Stimulated activated CD8-positive, alpha-beta memory T cell treated with anti-CD3 and anti-CD28 coated beads, Interleukin-2, amount 100 ng/mL, for 1 hour (primary cell): ENCODE results near the gene VPREB1.
"Not testable (repeated sequence)": the region's sequence is repeated elsewhere in the genome, so short reads cannot be mapped to it uniquely, and the experiment has no call there.

Experiments used
- DNase-seq, 2 donors: peaks; one replicate each; pipeline ENCODE4 v3.0.0-alpha.2; 2020; ENCODE audit warnings: low read depth in 2 of 2

Gene VPREB1

DNA sequence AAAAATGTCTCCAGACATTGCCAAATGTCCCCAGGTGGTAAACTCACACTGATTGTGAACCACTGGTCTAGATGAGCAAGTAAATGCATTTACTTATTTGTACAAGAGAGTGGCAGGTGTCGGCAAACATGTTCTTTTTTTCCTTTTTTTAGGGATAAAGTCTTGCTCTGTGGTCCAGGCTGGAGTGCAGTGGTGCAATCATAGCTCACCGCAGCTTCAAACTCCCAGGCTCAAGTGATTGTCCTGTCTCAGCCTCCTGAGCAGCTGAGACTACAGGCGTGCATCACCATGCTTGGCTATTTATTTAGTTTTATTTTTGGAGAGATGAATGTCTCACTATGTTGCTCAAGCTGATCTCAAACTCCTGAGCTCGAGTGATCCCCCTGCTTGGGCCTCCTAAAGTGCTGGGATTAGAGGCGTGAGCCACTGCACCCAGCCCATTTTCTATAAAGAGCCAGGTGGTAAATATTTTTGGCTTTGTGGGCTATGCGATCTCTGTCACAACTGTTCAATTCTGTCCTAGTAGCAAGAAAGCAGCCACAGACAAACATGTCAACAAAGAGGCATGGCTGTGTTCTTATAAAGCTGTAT is 1.4 kb downstream of the VPREB1 start:
- DNase-seq, result no peak

DNA sequence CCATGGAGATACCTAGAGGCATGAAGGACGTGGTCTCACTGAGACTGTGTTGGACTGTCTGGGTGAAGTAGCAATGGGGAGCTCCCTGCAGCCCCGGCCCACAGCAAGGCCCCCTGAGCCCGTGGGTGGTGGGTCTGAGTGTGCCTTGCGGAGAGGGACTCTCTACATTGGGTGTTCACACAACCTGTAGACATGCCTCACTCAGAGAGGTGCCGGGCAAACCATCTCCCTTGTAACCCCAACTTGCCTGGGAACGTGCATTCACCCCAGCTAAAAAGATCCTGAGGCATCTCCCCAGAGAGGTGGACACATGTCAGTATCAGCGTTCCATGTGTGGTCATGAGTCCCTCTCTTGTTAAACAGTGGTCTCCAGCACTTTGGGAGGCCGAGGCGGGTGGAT is 2.1 kb downstream of the VPREB1 start:
- no peak for DNase-seq

DNA sequence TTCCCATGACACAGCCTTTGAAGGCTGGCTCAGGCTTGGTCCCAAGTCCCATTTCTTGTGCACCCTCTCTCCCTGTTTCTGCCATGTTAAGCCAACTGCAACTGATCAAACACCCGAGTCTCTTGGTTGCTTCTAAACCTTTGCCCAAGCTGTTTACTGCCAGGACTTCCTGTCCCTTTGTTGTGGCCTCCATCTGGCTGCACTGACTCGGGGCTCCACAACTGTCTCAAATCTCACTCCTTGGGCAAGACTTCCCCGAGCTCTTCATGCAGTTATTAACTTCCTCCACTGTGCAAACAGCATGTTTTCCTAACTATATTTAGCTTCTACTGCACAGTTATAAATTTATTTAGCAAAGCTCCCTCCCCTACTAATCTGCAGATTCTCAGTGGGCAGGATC is 4.3 kb downstream of the VPREB1 start:
- no peak for DNase-seq

DNA sequence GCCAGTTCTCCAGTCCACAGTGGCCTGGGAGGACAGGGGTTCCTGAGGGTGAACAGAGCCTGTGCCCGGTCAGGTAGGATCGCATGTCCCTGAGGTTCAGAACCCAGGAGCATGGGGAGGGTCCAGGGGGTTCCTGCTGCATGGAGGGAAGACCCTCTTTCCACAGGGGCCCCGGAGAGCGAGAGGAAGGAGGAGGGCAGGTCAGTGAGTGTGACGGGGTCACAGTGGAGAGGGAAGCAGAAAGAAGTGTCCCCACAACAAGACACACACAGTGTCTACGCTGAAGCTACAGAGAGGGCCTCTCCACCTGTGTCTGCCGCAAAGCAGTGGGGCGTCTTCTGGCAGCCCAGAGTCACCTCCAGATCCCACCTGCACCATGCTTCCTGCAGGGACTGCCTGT is 6.1 kb downstream of the VPREB1 start:
- DNase-seq, result not testable (repeated sequence)

DNA sequence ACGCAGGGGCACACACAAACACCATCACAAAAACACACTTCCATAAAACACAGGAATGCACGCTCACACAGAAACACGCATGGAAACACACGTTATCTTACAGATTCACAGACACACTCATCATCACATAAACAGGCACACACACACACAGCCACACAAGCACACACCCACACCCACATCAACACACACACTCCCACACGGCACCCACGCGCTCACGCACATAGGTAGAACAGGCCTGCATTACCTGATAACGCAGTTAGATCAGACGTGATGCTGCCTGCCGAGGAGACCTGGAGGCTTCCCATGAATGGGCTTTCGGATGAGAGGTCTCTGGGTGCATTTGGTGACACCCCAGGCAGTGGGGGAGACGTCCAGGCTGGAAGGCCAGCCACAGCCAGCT is 11.5 kb downstream of the VPREB1 start:
- DNase-seq, result not testable (repeated sequence)

DNA sequence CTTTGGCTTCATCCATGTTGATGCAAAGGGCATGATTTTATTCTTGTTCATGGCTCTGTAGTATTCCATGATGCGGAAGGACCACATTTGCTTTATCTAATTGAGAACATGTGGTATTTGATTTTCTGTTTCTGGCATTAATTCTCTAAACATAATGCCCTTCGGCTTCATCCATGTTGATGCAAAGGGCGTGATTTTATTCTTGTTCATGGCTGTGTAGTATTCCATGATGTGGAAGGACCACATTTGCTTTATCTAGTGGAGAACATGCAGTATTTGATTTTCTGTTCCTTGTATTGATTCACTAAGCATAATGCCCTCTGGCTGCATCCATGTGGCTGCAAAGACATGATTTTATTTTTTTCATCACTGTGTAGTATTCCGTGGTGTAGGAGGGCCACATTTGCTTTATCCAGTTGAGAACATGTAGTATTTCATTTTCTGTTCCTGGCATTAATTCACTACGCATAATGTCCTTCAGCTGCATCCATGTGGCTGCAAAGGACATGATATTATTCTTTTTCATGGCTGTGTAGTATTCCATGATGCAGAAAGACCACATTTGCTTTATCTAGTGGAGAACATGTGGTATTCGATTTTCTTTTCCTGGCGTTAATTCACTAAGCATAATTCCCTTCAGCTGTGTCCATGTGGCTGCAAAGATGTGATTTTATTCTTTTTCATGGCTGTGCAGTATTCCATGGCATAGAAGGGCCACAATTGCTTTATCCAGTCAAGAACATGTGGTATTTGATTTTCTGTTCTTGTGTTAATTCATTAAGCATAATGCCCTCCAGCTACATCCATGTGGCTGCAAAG is 14.2 kb downstream of the VPREB1 start:
- not testable (repeated sequence) for DNase-seq

DNA sequence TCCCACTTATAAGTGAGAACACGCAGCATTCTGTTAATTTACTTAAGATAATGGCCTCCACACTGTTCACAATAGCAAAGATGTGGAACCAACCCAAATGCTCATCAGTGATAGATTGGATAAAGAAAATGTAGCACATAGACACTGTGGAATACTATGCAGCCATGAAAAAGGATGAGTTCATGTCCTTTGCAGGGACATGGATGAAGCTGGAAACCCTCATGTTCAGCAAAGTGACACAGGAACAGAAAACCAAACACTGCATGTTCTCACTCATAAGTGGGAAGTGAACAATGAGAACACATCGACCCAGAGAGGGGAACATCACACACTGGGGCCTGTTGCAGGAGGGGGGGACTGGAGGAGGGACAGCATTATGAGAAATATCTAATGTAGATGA is 15.6 kb downstream of the VPREB1 start:
- not testable (repeated sequence) for DNase-seq

DNA sequence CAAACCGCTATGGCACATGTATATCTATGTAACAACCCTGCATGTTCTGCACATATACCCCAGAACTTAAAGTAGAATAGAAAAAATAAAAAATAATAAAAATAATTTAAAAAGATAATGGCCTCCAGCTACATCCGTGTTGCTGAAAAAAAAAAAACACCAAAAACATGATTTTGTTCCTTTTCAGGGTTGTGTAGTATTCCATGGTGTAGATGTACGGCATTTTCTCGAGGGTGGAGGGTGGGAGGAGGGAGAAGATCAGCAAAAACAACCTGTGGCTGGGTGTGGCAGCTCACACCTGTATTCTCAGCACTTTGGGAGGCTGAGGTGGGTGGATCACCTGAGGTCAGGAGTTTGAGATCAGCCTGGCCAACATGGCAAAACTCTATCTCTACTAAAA is 16.0 kb downstream of the VPREB1 start:
- not testable (repeated sequence) for DNase-seq

DNA sequence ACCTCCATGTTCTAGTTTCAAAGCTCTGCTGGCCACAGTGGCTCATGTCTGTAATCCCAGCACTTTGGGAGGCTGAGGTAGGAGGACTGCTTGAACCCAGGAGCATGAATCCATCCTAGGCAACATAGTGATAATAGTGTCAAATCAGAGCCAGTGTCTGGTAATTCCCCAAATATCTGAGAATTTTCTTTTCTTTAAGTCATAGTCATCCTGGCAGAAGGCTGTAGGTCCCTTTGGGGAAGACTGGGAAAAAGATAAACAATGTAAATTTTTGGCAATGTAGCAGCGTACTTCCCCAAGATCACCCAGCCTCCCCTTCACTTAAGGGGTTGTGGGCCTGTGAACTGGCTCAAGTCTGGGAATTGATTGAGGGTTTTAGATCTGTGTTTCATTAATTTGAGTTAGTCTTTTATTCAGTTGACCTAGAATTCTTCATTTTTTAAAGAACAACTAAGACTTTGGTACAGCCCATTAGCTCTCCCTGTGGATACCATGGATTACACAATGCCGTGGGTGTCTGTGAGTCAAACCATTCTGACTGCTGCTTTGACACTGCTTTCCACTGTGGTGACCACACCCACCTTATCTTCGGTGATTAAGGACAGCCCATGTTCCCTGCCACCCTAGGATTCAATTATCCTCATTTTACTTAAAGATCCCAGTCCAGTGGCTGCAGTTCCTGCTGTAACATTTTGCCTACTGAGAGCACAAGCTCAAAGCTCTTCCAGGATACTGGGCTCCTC is 17.9 kb downstream of the VPREB1 start:
- not testable (repeated sequence) for DNase-seq

DNA sequence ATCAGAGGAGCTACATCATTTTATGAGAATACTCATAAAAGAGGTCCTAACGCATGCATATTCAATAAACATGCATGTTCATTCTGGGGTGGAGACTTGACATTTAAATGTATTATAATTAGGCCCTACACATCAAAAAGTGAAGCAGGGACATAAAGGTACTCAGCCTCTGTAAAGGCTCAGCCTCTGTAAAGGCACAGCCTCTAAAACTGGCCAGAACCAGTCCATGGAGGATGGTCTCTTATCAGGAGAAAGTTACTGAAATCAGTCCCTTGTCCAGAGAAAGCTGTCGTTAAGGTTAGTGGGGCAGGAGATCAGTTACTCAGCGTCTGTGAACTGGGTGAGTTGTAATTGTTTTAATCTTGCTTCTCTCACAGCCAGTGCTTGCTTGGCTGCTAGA is 19.2 kb downstream of the VPREB1 start:
- not testable (repeated sequence) for DNase-seq

DNA sequence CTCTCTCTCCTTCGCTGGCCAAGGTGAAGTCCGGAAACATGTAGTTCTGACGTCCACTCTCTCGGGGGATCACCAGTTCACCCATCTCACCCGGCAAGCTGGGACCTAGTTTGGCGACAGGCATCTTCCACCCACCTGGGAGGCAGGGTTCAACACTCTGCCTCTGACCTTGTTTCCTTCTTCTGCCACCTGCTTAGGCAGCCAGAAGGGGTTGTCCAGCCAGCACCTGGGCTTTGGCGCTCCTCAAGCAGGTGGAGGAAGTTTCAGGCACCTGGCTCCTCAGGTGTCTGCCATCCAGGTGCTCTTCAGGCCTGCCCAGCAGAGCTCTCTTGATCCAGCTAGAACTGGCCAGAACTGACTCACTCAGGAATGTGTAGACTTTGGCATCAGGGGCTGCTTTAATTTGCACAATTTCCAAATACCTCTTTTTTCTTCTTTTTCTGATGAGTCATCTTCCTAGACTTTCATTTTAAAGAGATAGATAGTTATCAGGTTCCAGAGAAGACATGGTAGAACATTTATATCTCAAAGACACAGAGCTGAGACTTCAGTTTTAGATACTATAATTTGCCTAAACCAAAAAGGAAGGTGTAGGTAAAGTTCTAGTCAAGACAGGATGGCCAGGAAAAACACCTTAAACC is 25.6 kb downstream of the VPREB1 start:
- DNase-seq, result not testable (repeated sequence)

DNA sequence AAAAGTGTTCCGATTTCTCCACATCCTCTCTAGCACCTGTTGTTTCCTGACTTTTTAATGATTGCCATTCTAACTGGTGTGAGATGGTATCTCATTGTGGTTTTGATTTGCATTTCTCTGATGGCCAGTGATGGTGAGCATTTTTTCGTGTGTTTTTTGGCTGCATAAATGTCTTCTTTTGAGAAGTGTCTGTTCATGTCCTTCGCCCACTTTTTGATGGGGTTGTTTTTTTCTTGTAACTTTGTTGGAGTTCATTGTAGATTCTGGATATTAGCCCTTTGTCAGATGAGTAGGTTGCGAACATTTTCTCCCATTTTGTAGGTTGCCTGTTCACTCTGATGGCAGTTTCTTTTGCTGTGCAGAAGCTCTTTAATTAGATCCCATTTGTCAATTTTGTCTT is 32.8 kb downstream of the VPREB1 start:
- not testable (repeated sequence) for DNase-seq

DNA sequence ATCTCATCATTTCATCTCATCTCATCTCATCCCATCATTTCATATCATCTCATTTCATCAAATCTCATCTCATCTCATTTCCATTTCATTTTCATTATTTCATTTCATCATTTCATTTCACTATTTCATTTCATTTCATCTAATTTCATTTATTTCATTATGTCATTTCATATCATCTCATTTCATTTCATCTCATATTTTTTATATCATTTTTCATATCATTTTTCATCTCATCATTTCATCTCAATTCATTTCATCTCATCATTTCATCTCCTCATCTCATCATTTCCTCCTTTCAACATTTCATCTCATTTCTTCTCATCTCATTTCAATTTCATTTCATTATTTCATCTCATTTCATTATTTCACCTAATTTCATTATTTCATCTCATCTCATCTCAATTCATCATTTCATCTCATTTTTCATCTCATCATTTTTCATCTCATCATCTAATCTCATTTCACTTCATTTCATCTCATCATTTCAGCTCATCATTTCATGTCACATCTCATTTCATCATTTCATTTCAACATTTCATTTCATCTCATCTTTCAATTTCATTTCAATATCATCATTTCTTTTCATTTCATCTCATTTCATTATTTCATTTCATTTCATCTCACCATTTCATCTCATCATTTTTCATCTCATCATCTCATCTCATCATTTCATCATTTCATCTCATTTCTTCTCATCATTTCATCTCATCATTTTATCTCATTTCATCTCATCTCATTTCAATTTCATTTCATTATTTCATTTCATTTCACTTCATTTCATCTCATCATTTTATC is 40.6 kb downstream of the VPREB1 start:
- not testable (repeated sequence) for DNase-seq

DNA sequence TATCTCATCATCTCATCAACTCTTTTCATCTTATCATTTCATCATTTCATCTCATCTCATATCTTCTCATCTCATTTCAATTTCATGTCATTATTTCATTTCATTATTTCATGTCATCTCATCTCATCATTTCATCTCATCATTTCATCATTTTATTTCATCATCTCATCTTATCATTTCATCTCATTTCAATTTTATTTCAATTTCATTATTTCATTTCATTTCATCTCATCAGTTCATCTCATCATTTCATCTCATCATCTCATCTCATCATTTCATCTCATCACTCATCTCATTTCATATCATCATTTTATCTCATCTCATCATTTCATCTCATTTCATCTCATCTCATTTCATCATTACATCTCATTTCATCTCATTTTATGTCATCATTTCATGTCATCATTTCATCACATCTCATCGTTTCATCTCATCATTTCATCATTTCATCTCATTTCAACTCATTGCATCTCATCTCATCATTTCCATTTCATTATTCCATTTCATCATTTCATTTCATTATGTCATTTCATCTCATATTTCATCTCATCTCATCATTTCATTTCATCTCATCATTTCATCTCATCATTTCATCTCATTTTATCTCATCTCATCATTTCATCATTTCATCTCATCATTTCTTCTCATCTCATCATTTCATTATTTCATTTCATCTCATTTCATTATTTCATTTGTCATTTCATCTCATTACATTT is 42.0 kb downstream of the VPREB1 start:
- not testable (repeated sequence) for DNase-seq

DNA sequence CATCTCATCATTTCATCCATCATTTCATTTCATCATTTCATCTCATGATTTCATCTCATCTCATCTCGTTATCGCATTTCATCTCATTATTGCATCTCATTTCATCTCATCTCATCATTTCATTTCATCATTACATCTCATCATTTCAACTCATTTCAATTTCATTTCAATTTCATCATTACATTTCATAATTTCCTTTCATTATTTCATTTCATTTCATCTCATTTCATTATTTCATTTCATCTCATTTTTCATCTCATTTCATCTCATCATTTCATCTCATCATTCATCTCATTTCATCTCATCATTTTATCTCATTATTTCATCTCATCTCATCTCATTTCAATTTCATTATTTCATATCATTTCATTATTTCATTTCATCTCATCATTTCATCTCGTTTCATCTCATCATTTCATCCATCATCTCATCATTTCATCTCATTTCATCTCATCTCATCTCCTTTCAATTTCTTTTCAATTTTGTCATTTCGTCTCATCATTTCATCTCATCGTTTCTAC is 42.6 kb downstream of the VPREB1 start:
- DNase-seq, result not testable (repeated sequence)

DNA sequence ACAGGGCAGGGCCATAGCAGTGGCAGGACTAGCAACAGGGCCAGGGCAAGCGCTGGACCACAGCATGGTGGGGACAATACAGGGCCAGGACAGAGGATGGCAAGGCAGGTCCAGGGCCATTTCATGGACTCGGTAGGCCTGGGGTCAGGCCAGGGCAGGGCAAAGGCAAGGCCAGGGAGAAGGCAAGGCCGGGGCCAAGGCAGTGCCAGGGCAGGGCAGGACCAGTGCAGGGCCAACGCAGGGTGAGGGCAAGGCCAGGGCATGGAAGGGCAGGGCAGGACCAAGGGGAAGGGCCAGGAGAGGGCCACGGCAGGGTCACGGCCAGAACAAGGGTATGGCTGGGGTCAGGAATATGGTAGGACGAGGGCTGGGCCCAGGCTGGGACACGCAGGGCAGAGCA is 45.1 kb downstream of the VPREB1 start:
- DNase-seq, result not testable (repeated sequence)

DNA sequence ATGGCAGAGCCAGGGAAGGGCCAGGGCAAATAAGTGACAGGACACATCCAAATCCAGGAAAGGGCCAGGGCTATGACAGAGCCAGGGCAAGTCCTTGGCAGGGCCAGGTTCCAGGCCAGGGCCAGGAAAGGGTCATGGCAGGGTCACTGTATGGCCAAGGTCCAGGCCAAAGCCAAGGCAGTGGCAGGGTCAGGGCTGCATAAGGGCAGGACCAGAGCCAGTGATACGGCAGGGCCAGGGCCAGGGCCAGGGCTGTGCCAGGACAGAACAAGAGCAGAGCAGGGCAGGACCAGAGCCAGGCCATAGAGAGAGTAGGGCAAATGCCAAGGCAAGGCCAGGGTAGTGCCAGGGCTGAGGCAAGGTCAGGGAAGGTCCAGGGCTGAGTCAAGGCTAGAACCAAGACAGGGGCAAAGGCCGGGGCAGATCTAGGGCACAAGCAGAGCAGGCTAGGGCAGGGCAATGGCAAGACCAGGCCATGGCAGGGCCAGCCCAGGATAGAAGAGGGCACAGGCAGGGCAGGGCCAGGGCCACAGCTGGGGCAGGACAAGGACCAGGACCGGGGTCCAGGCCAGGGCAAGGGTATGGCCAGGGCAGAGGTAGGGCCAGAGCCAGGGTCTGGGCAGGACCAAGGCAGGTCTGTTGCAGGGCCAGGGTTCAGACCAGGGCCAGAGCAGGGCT is 46.7 kb downstream of the VPREB1 start:
- not testable (repeated sequence) for DNase-seq

DNA sequence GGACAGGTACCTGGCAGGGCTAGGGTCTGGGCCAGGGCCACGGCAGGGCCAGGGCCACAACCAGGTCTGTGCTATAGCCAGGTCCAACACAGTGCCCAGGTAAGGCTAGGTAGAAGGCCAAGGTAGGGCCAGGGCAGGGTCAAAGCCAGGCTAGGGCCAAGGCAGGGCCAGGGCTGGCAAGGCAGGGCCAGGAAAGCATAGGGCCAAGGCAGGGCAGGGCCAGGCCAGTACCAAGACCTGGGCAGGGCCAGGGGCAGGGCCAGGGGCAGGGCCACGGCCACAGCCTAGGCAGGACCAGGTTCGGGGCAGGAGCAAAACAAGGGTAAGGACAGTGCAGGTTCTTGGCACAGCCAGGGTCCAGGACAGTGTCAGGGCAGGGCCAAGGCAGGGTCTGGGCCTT is 48.1 kb downstream of the VPREB1 start:
- not testable (repeated sequence) for DNase-seq

DNA sequence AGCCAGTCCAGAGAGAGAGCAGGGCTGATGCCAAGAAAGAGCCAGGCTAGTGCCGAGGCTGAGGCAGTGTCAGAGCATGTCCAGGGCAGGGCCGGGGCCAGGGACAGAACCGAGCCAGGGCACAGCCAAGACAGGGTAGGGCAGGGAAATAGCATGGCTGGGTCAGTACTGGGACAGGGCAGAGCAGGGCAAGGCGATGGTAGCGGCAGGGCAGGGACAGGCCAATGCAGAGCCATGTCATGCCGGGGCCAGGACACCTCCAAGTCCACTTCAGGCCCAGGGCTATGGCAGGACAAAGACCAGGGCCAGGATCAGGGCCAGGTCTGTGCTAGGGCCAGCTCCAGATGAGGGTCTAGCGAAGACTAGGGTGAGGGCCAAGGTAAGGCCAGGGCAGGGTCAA is 48.9 kb downstream of the VPREB1 start:
- DNase-seq, result not testable (repeated sequence)

DNA sequence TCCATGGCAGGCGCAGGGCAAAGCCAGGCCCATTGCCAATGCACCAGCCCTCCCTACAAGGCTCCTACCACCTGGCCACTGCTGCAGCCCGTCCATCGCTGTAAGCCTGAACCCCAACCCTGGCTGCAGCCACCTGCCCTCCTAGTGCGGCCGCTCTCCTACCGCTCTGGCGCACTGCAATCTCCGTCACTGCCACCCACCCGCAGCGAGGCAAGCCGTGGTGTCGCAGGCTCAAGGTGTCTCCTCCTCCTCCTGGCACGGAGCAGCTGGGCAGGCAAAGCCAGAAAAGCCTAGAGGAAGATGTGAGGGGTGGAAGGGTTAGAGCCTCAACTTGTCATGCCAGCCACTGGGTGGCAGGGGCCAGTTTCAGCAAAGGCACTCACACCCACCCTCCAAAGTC is 50.1 kb downstream of the VPREB1 start:
- not testable (repeated sequence) for DNase-seq
